ENCODE results near the gene MAL.

Gene MAL

DNA sequence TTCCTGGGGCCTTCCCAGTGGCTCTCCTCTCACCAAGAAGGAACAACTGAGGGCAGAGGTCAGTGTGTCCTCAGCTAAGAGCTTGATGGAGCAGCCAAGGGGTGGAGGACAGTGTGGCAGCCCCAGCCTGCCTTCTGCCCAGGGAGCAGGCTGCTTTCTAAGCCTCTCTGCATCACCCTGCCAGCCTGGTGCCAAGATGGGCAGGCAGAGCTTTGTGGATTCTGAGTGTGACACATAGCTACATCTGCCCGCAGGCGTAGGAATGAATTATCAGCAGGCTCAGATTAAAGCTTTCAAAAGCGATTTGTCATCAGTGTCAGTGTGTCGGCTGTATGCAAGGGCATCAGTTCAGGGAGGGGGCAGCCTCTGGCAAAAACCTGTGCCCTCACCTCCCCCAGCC, 8.7 kb downstream of the MAL start:
- peak; percentile 55 for ATAC-seq
- TF ChIP-seq ZNF70 (CRISPR knock-in tag; IDR thresholded peaks at IDR 0.05) (no peak), ZFP3 (CRISPR knock-in tag; IDR thresholded peaks at IDR 0.05) (no peak)

DNA sequence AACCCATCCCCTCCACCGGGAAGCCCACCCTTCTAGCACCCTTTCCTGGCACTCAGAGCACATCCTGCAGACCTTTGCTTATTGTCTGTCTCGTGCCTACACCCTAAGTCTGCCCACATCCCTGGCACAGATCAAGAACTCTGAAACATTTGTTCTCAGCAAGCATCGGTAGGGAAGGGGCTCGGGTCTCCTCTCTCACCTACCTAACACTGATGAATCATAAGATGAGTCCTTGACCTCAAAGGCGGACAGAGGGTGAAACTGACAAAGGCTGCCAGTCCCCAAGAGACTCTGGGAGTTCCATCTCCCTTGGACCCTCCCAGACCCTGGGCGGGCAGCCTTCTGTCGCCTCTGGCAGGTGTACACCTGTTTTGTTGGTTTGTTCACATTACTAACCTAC, 9.3 kb downstream of the MAL start:
- TF ChIP-seq, protein P1, sequence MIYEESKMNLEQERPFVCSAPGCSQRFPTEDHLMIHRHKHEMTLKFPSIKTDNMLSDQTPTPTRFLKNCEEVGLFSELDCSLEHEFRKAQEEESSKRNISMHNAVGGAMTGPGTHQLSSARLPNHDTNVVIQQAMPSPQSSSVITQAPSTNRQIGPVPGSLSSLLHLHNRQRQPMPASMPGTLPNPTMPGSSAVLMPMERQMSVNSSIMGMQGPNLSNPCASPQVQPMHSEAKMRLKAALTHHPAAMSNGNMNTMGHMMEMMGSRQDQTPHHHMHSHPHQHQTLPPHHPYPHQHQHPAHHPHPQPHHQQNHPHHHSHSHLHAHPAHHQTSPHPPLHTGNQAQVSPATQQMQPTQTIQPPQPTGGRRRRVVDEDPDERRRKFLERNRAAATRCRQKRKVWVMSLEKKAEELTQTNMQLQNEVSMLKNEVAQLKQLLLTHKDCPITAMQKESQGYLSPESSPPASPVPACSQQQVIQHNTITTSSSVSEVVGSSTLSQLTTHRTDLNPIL (CRISPR knock-in tag; IDR thresholded peaks at IDR 0.05; ENCODE audit: low read depth), result no peak
- TF ChIP-seq PPARA (CRISPR knock-in tag; IDR thresholded peaks at IDR 0.05; ENCODE audit: borderline replicate concordance), result no peak
- TF ChIP-seq SNAI2 (CRISPR knock-in tag; IDR thresholded peaks at IDR 0.05), result no peak
- TF ChIP-seq, protein P2, sequence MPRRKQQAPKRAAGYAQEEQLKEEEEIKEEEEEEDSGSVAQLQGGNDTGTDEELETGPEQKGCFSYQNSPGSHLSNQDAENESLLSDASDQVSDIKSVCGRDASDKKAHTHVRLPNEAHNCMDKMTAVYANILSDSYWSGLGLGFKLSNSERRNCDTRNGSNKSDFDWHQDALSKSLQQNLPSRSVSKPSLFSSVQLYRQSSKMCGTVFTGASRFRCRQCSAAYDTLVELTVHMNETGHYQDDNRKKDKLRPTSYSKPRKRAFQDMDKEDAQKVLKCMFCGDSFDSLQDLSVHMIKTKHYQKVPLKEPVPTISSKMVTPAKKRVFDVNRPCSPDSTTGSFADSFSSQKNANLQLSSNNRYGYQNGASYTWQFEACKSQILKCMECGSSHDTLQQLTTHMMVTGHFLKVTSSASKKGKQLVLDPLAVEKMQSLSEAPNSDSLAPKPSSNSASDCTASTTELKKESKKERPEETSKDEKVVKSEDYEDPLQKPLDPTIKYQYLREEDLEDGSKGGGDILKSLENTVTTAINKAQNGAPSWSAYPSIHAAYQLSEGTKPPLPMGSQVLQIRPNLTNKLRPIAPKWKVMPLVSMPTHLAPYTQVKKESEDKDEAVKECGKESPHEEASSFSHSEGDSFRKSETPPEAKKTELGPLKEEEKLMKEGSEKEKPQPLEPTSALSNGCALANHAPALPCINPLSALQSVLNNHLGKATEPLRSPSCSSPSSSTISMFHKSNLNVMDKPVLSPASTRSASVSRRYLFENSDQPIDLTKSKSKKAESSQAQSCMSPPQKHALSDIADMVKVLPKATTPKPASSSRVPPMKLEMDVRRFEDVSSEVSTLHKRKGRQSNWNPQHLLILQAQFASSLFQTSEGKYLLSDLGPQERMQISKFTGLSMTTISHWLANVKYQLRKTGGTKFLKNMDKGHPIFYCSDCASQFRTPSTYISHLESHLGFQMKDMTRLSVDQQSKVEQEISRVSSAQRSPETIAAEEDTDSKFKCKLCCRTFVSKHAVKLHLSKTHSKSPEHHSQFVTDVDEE (CRISPR knock-in tag; IDR thresholded peaks at IDR 0.05), result no peak
- TF ChIP-seq ARNTL (CRISPR knock-in tag; IDR thresholded peaks at IDR 0.05; ENCODE audit: borderline replicate concordance, low read depth), result no peak
- TF ChIP-seq TCF4 (CRISPR knock-in tag; IDR thresholded peaks at IDR 0.05; ENCODE audit: borderline replicate concordance), result no peak
- no peak for TF ChIP-seq RARB (CRISPR knock-in tag; IDR thresholded peaks at IDR 0.05)
- no peak for TF ChIP-seq GLIS3 (CRISPR knock-in tag; IDR thresholded peaks at IDR 0.05)
- TF ChIP-seq, protein P3, sequence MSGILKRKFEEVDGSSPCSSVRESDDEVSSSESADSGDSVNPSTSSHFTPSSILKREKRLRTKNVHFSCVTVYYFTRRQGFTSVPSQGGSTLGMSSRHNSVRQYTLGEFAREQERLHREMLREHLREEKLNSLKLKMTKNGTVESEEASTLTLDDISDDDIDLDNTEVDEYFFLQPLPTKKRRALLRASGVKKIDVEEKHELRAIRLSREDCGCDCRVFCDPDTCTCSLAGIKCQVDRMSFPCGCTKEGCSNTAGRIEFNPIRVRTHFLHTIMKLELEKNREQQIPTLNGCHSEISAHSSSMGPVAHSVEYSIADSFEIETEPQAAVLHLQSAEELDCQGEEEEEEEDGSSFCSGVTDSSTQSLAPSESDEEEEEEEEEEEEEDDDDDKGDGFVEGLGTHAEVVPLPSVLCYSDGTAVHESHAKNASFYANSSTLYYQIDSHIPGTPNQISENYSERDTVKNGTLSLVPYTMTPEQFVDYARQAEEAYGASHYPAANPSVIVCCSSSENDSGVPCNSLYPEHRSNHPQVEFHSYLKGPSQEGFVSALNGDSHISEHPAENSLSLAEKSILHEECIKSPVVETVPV (CRISPR knock-in tag; IDR thresholded peaks at IDR 0.05), result no peak
- no peak for TF ChIP-seq BACH2 (CRISPR knock-in tag; IDR thresholded peaks at IDR 0.05; ENCODE audit: borderline replicate concordance)
- no peak for TF ChIP-seq TOX (CRISPR knock-in tag; IDR thresholded peaks at IDR 0.05; ENCODE audit: borderline replicate concordance)
- TF ChIP-seq ZNF8 (CRISPR knock-in tag; IDR thresholded peaks at IDR 0.05), result no peak
- no peak for TF ChIP-seq OSR1 (CRISPR knock-in tag; IDR thresholded peaks at IDR 0.05)
- TF ChIP-seq, protein P4, sequence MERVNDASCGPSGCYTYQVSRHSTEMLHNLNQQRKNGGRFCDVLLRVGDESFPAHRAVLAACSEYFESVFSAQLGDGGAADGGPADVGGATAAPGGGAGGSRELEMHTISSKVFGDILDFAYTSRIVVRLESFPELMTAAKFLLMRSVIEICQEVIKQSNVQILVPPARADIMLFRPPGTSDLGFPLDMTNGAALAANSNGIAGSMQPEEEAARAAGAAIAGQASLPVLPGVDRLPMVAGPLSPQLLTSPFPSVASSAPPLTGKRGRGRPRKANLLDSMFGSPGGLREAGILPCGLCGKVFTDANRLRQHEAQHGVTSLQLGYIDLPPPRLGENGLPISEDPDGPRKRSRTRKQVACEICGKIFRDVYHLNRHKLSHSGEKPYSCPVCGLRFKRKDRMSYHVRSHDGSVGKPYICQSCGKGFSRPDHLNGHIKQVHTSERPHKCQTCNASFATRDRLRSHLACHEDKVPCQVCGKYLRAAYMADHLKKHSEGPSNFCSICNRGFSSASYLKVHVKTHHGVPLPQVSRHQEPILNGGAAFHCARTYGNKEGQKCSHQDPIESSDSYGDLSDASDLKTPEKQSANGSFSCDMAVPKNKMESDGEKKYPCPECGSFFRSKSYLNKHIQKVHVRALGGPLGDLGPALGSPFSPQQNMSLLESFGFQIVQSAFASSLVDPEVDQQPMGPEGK (CRISPR knock-in tag; IDR thresholded peaks at IDR 0.05; ENCODE audit: borderline replicate concordance), result no peak
- no peak for ATAC-seq

DNA sequence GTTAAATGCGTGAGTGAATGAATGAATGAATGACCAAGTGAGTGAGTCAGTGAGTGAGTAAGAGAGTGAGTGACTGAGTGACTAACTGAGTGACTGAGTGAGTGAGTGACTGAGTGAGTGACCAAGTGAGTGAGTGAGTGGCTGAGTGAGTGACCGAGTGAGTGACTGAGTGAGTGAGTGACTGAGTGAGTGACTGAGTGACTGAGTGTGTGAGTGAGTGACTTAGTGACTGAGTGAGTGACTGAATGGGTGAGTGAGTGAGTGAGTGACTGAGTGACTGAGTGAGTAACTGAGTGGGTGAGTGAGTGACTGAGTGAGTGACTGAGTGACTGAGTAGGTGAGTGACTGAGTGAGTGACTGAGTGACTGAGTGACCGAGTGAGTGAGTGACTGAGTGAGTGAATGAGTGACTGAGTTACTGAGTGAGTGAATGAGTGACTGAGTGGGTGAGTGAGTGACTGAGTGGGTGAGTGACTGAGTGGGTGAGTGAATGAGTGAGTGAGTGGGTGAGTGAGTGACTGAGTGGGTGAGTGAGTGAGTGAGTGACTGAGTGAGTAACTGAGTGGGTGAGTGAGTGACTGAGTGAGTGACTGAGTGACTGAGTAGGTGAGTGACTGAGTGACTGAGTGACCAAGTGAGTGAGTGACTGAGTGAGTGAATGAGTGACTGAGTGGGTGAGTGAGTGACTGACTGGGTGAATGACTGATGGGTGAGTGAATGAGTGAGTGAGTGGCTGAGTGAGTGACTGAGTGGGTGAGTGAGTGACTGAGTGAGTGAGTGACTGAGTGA, 11.3 kb downstream of the MAL start:
- ATAC-seq, result no peak
- TF ChIP-seq ZC3H10 (CRISPR knock-in tag; IDR thresholded peaks at IDR 0.05) (no peak), PPARA (CRISPR knock-in tag; IDR thresholded peaks at IDR 0.05; ENCODE audit: borderline replicate concordance) (no peak), TOX (CRISPR knock-in tag; IDR thresholded peaks at IDR 0.05; ENCODE audit: borderline replicate concordance) (no peak), RARB (CRISPR knock-in tag; IDR thresholded peaks at IDR 0.05) (no peak), ZNF565 (CRISPR knock-in tag; conservative IDR thresholded peaks at IDR 0.05; ENCODE audit: low read depth) (no peak), ZFP30 (CRISPR knock-in tag; IDR thresholded peaks at IDR 0.05) (no peak), GLIS3 (CRISPR knock-in tag; IDR thresholded peaks at IDR 0.05) (no peak), CSDC2 (CRISPR knock-in tag; IDR thresholded peaks at IDR 0.05) (no peak), ESRRG (CRISPR knock-in tag; IDR thresholded peaks at IDR 0.05) (no peak), TCF4 (CRISPR knock-in tag; IDR thresholded peaks at IDR 0.05; ENCODE audit: borderline replicate concordance) (no peak), SNAI2 (CRISPR knock-in tag; IDR thresholded peaks at IDR 0.05) (no peak), OSR1 (CRISPR knock-in tag; IDR thresholded peaks at IDR 0.05) (no peak), ISL1 (CRISPR knock-in tag; IDR thresholded peaks at IDR 0.05) (no peak), BACH2 (CRISPR knock-in tag; IDR thresholded peaks at IDR 0.05; ENCODE audit: borderline replicate concordance) (no peak), ARNTL (CRISPR knock-in tag; IDR thresholded peaks at IDR 0.05; ENCODE audit: borderline replicate concordance, low read depth) (no peak)
- TF ChIP-seq, protein P1 (CRISPR knock-in tag; IDR thresholded peaks at IDR 0.05; ENCODE audit: low read depth), result no peak
- TF ChIP-seq, protein P5, sequence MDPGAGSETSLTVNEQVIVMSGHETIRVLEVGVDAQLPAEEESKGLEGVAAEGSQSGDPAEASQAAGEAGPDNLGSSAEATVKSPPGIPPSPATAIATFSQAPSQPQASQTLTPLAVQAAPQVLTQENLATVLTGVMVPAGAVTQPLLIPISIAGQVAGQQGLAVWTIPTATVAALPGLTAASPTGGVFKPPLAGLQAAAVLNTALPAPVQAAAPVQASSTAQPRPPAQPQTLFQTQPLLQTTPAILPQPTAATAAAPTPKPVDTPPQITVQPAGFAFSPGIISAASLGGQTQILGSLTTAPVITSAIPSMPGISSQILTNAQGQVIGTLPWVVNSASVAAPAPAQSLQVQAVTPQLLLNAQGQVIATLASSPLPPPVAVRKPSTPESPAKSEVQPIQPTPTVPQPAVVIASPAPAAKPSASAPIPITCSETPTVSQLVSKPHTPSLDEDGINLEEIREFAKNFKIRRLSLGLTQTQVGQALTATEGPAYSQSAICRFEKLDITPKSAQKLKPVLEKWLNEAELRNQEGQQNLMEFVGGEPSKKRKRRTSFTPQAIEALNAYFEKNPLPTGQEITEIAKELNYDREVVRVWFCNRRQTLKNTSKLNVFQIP (CRISPR knock-in tag; IDR thresholded peaks at IDR 0.05; ENCODE audit: borderline replicate concordance, low read depth), result no peak
- TF ChIP-seq, protein P3 (CRISPR knock-in tag; IDR thresholded peaks at IDR 0.05), result no peak
